ENCODE measurements around the gene GULP1. TPM values are rescaled to one million over a fixed set of nuclear protein-coding genes. Genes with fewer than 3 reads are reported as not detected.
"Not testable (repeated sequence)": the region's sequence is repeated elsewhere in the genome, so short reads cannot be mapped to it uniquely, and the experiment has no call there.

GULP1 gene
- total and polyA plus RNA-seq, 4 donors: 25.3 to 78.2 (median 48.2) TPM

DNA sequence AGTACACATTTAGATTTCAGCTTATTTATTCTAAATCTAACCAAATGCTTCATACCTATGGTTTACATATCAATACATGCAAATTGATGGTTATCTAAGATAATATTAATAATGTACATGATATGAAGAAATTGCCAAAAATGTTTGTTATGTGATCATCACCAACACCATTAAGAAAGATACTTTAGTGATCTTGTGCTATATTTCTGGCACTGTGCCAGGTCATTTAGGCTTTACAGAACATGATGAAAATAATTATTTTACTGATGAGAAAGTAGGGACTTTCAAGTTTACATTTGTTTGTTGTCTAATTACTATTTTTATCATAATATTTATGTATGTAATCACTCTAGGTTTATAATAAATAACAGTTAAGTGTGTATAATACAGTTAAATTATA is 158.3 kb downstream of the GULP1 start:
- no peaks in the 10 kb centered on the region for H3K36me3 ChIP-seq (ENCODE audit: control insufficient read depth, insufficient read depth, low read length)
- H3K4me1 ChIP-seq (ENCODE audit: control insufficient read depth, insufficient read depth, low read length): no peaks in the 10 kb centered on the region
- no peak overlapping the region for H3K4me3 ChIP-seq (ENCODE audit: low read depth, low read length)
- H3K27me3 ChIP-seq (ENCODE audit: control insufficient read depth, insufficient read depth, low read length): no peaks in the 10 kb centered on the region
- no peak overlapping the region for H3K27ac ChIP-seq (ENCODE audit: low read depth, low read length)
- H3K9me3 ChIP-seq (ENCODE audit: control insufficient read depth, insufficient read depth, low read length): peaks cover 1% of the 10 kb centered on the region
- peak in 2 of 6 donors; percentile 21 to 68 for DNase-seq (ENCODE audit: low read depth in 4 of 6, low spot score in 6 of 6)

- WGBS (ENCODE audit: insufficient coverage): 100% methylated on average over 1 of the region's 2 CpGs
- H3K4me3 ChIP-seq (ENCODE audit: low read depth, low read length): no peak overlapping the region
- H3K27ac ChIP-seq (ENCODE audit: low read depth, low read length): no peak overlapping the region
- peaks cover 1% of the 10 kb centered on the region for H3K9me3 ChIP-seq (ENCODE audit: control insufficient read depth, insufficient read depth, low read length)
- no peaks in the 10 kb centered on the region for H3K27me3 ChIP-seq (ENCODE audit: control insufficient read depth, insufficient read depth, low read length)
- H3K36me3 ChIP-seq (ENCODE audit: control insufficient read depth, insufficient read depth, low read length): no peaks in the 10 kb centered on the region
- H3K4me1 ChIP-seq (ENCODE audit: control insufficient read depth, insufficient read depth, low read length): no peaks in the 10 kb centered on the region
- DNase-seq (ENCODE audit: low read depth in 4 of 6, low spot score in 6 of 6): peak in 2 of 6 donors; percentile 27 to 42
Measured at GRCh38 chr2:188450732-188451483, 159.2 kb downstream of the GULP1 start.

DNA sequence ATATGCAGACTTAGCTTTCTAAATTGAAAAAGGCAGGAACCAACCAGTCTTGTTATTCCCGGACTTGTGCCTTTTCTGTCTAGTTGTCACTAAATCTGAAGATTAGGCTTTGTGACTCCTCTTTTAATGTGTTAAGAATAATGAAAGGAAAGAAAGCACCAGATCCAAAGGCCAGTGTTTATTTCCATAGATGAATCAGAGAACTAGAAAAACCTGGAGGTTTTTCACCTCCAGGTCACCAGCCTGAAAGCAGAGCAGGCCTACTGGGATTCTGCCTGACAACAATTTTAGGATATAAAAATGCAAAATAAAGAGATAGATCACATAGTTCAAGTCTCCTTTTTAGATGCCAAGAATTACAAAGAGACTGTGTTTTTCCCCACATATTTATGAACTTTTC is 160.4 kb downstream of the GULP1 start:
- Histone ChIP-seq H3K4me1 (ENCODE audit: control insufficient read depth, insufficient read depth, low read length) (no peaks in the 10 kb centered on the region), H3K27me3 (ENCODE audit: control insufficient read depth, insufficient read depth, low read length) (no peaks in the 10 kb centered on the region), H3K4me3 (ENCODE audit: low read depth, low read length) (no peak overlapping the region), H3K36me3 (ENCODE audit: control insufficient read depth, insufficient read depth, low read length) (no peaks in the 10 kb centered on the region), H3K27ac (ENCODE audit: low read depth, low read length) (no peak overlapping the region), H3K9me3 (ENCODE audit: control insufficient read depth, insufficient read depth, low read length) (peaks cover 1% of the 10 kb centered on the region)
- no CpG with 5 or more reads among the region's 1 CpG for WGBS (ENCODE audit: insufficient coverage)
- peak in 1 of 6 donors; percentile 11 for DNase-seq (ENCODE audit: low read depth in 4 of 6, low spot score in 6 of 6)

- H3K27ac ChIP-seq (ENCODE audit: low read depth, low read length): no peak overlapping the region
- DNase-seq (ENCODE audit: low read depth in 4 of 6, low spot score in 6 of 6): no peak
- 79% methylated on average over 10 of the region's 12 CpGs for WGBS (ENCODE audit: insufficient coverage)
- H3K27me3 ChIP-seq (ENCODE audit: control insufficient read depth, insufficient read depth, low read length): no peaks in the 10 kb centered on the region
- H3K36me3 ChIP-seq (ENCODE audit: control insufficient read depth, insufficient read depth, low read length): no peaks in the 10 kb centered on the region
- no peaks in the 10 kb centered on the region for H3K9me3 ChIP-seq (ENCODE audit: control insufficient read depth, insufficient read depth, low read length)
- no peak overlapping the region for H3K4me3 ChIP-seq (ENCODE audit: low read depth, low read length)
- H3K4me1 ChIP-seq (ENCODE audit: control insufficient read depth, insufficient read depth, low read length): no peaks in the 10 kb centered on the region
Measured at GRCh38 chr2:188456114-188456909, 164.6 kb downstream of the GULP1 start.

- Histone ChIP-seq H3K4me1 (ENCODE audit: control insufficient read depth, insufficient read depth, low read length) (no peaks in the 10 kb centered on the region), H3K36me3 (ENCODE audit: control insufficient read depth, insufficient read depth, low read length) (no peaks in the 10 kb centered on the region), H3K9me3 (ENCODE audit: control insufficient read depth, insufficient read depth, low read length) (no peaks in the 10 kb centered on the region), H3K4me3 (ENCODE audit: low read depth, low read length) (no peak overlapping the region), H3K27ac (ENCODE audit: low read depth, low read length) (no peak overlapping the region), H3K27me3 (ENCODE audit: control insufficient read depth, insufficient read depth, low read length) (no peaks in the 10 kb centered on the region)
- no CpG with 5 or more reads among the region's 2 CpGs for WGBS (ENCODE audit: insufficient coverage)
- peak in 1 of 6 donors; percentile 57 for DNase-seq (ENCODE audit: low read depth in 4 of 6, low spot score in 6 of 6)
Measured at GRCh38 chr2:188459061-188459460, 167.4 kb downstream of the GULP1 start.

GRCh38 chr2:188466078-188466477 is 174.4 kb downstream of the GULP1 start:
- H3K27me3 ChIP-seq (ENCODE audit: control insufficient read depth, insufficient read depth, low read length); H3K4me3 ChIP-seq (ENCODE audit: low read depth, low read length); DNase-seq (ENCODE audit: low read depth in 4 of 6, low spot score in 6 of 6); H3K9me3 ChIP-seq (ENCODE audit: control insufficient read depth, insufficient read depth, low read length); H3K27ac ChIP-seq (ENCODE audit: low read depth, low read length); H3K4me1 ChIP-seq (ENCODE audit: control insufficient read depth, insufficient read depth, low read length); H3K36me3 ChIP-seq (ENCODE audit: control insufficient read depth, insufficient read depth, low read length): not testable (repeated sequence)
- WGBS (ENCODE audit: insufficient coverage): no CpG with 5 or more reads among the region's 3 CpGs

- no peak overlapping the region for H3K27ac ChIP-seq (ENCODE audit: low read depth, low read length)
- no peaks in the 10 kb centered on the region for H3K4me1 ChIP-seq (ENCODE audit: control insufficient read depth, insufficient read depth, low read length)
- no peaks in the 10 kb centered on the region for H3K36me3 ChIP-seq (ENCODE audit: control insufficient read depth, insufficient read depth, low read length)
- WGBS (ENCODE audit: insufficient coverage): no CpG with 5 or more reads among the region's 1 CpG
- no peak for DNase-seq (ENCODE audit: low read depth in 4 of 6, low spot score in 6 of 6)
- no peaks in the 10 kb centered on the region for H3K27me3 ChIP-seq (ENCODE audit: control insufficient read depth, insufficient read depth, low read length)
- H3K9me3 ChIP-seq (ENCODE audit: control insufficient read depth, insufficient read depth, low read length): peaks cover 6% of the 10 kb centered on the region
- no peak overlapping the region for H3K4me3 ChIP-seq (ENCODE audit: low read depth, low read length)
Measured at GRCh38 chr2:188466761-188467160, 175.1 kb downstream of the GULP1 start.

GRCh38 chr2:188471166-188471565 is 179.5 kb downstream of the GULP1 start:
- H3K9me3 ChIP-seq (ENCODE audit: control insufficient read depth, insufficient read depth, low read length): peaks cover 6% of the 10 kb centered on the region
- H3K27ac ChIP-seq (ENCODE audit: low read depth, low read length): no peak overlapping the region
- H3K4me3 ChIP-seq (ENCODE audit: low read depth, low read length): no peak overlapping the region
- WGBS (ENCODE audit: insufficient coverage): no CpG with 5 or more reads among the region's 4 CpGs
- no peaks in the 10 kb centered on the region for H3K27me3 ChIP-seq (ENCODE audit: control insufficient read depth, insufficient read depth, low read length)
- no peaks in the 10 kb centered on the region for H3K4me1 ChIP-seq (ENCODE audit: control insufficient read depth, insufficient read depth, low read length)
- DNase-seq (ENCODE audit: low read depth in 4 of 6, low spot score in 6 of 6): no peak
- no peaks in the 10 kb centered on the region for H3K36me3 ChIP-seq (ENCODE audit: control insufficient read depth, insufficient read depth, low read length)

GRCh38 chr2:188473306-188473705 is 181.6 kb downstream of the GULP1 start:
- Histone ChIP-seq H3K27me3 (ENCODE audit: control insufficient read depth, insufficient read depth, low read length) (no peaks in the 10 kb centered on the region), H3K27ac (ENCODE audit: low read depth, low read length) (no peak overlapping the region), H3K9me3 (ENCODE audit: control insufficient read depth, insufficient read depth, low read length) (peaks cover 6% of the 10 kb centered on the region), H3K4me1 (ENCODE audit: control insufficient read depth, insufficient read depth, low read length) (no peaks in the 10 kb centered on the region), H3K4me3 (ENCODE audit: low read depth, low read length) (no peak overlapping the region), H3K36me3 (ENCODE audit: control insufficient read depth, insufficient read depth, low read length) (no peaks in the 10 kb centered on the region)
- DNase-seq (ENCODE audit: low read depth in 4 of 6, low spot score in 6 of 6): no peak
- WGBS (ENCODE audit: insufficient coverage): 92% methylated on average over 3 of the region's 3 CpGs

- Histone ChIP-seq H3K4me1 (ENCODE audit: control insufficient read depth, insufficient read depth, low read length) (no peaks in the 10 kb centered on the region), H3K9me3 (ENCODE audit: control insufficient read depth, insufficient read depth, low read length) (peaks cover 6% of the 10 kb centered on the region), H3K4me3 (ENCODE audit: low read depth, low read length) (no peak overlapping the region), H3K27ac (ENCODE audit: low read depth, low read length) (no peak overlapping the region), H3K27me3 (ENCODE audit: control insufficient read depth, insufficient read depth, low read length) (no peaks in the 10 kb centered on the region), H3K36me3 (ENCODE audit: control insufficient read depth, insufficient read depth, low read length) (no peaks in the 10 kb centered on the region)
- no peak for DNase-seq (ENCODE audit: low read depth in 4 of 6, low spot score in 6 of 6)
- WGBS (ENCODE audit: insufficient coverage): 90% methylated on average over 2 of the region's 2 CpGs
Measured at GRCh38 chr2:188474316-188474715, 182.6 kb downstream of the GULP1 start.

Measured in spinal cord (tissue), 10 donors.